ENCODE data around the gene UNK. TPM values are rescaled to one million over a fixed set of nuclear protein-coding genes. Genes with fewer than 3 reads are reported as not detected.
A peak's percentile ranks its signal among the peaks of the same experiment; 100 is the strongest.

Gene UNK
- total and polyA plus RNA-seq, 2 of the 13 experiments (the other 11 are each of a cell fraction or from before 2014, with no cell fraction given) = 31.6 to 33.0 TPM

DNA sequence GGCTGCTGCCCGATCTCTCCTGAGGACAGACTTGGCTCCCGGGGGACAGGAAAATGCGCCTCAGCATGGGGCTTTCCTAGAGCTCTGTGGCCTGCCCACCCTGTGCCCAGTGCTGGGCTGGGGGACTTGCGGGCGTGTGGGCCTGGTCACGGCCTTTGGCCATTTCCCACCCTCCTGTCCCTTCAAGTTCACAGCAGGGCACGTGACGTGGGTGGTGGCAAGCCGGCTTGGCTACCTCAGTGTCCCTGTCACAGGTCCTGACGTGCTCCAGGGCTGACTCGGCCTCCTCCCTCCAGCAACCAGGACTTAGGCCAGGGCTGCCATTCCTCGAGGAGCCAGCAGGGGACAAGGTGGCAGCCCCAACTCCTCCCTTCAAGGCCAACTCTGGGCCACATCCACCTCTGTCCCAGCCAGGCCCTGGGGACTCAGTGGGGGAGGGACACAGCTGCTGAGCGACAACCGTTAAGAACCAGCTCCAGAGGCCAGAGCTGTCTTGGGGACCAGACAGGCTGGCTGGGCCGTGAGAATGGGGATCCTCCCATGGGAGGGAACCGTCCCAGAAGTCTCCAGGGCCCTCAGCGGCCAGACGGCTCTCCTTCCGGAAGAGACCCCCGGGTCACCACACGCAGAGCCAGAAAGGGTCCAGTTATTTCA, 60.6 kb downstream of the UNK start (continued):
- TF ChIP-seq, protein P1, sequence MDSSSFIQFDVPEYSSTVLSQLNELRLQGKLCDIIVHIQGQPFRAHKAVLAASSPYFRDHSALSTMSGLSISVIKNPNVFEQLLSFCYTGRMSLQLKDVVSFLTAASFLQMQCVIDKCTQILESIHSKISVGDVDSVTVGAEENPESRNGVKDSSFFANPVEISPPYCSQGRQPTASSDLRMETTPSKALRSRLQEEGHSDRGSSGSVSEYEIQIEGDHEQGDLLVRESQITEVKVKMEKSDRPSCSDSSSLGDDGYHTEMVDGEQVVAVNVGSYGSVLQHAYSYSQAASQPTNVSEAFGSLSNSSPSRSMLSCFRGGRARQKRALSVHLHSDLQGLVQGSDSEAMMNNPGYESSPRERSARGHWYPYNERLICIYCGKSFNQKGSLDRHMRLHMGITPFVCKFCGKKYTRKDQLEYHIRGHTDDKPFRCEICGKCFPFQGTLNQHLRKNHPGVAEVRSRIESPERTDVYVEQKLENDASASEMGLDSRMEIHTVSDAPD (CRISPR knock-in tag; IDR thresholded peaks at IDR 0.05) = no peak
- no peak for TF ChIP-seq GPN1 (CRISPR knock-in tag; IDR thresholded peaks at IDR 0.05; ENCODE audit: borderline replicate concordance)
- peak; percentile 82 for TF ChIP-seq RAD21 (CRISPR knock-in tag; IDR thresholded peaks at IDR 0.05)
- 0 out of 2 replicates have a peak, but pooled peaks have one; percentile 9 for TF ChIP-seq SIN3B (IDR thresholded peaks at IDR 0.05; ENCODE audit: low read length)
- TF ChIP-seq CEBPB (IDR thresholded peaks at IDR 0.05; ENCODE audit: borderline replicate concordance, low read depth, low read length) = no peak
- no peak for TF ChIP-seq KDM1A (CRISPR knock-in tag; IDR thresholded peaks at IDR 0.05)
- TF ChIP-seq RFXANK (CRISPR knock-in tag; IDR thresholded peaks at IDR 0.05) = no peak
- TF ChIP-seq, protein P2, sequence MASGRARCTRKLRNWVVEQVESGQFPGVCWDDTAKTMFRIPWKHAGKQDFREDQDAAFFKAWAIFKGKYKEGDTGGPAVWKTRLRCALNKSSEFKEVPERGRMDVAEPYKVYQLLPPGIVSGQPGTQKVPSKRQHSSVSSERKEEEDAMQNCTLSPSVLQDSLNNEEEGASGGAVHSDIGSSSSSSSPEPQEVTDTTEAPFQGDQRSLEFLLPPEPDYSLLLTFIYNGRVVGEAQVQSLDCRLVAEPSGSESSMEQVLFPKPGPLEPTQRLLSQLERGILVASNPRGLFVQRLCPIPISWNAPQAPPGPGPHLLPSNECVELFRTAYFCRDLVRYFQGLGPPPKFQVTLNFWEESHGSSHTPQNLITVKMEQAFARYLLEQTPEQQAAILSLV (CRISPR knock-in tag; IDR thresholded peaks at IDR 0.05; ENCODE audit: borderline replicate concordance) = peak; percentile 76; the same call in 1 of the 2 replicates
- no peak for TF ChIP-seq MLLT10 (CRISPR knock-in tag; IDR thresholded peaks at IDR 0.05)
- TF ChIP-seq MEIS2 (CRISPR knock-in tag; IDR thresholded peaks at IDR 0.05) = 0 out of 2 replicates have a peak, but pooled peaks have one; percentile 41
- TF ChIP-seq, protein P3, sequence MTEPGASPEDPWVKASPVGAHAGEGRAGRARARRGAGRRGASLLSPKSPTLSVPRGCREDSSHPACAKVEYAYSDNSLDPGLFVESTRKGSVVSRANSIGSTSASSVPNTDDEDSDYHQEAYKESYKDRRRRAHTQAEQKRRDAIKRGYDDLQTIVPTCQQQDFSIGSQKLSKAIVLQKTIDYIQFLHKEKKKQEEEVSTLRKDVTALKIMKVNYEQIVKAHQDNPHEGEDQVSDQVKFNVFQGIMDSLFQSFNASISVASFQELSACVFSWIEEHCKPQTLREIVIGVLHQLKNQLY (CRISPR knock-in tag; IDR thresholded peaks at IDR 0.05) = peak; percentile 51; the same call in 1 of the 2 replicates
- no peak for TF ChIP-seq MTA3 (CRISPR knock-in tag; IDR thresholded peaks at IDR 0.05)
- TF ChIP-seq, protein P4, sequence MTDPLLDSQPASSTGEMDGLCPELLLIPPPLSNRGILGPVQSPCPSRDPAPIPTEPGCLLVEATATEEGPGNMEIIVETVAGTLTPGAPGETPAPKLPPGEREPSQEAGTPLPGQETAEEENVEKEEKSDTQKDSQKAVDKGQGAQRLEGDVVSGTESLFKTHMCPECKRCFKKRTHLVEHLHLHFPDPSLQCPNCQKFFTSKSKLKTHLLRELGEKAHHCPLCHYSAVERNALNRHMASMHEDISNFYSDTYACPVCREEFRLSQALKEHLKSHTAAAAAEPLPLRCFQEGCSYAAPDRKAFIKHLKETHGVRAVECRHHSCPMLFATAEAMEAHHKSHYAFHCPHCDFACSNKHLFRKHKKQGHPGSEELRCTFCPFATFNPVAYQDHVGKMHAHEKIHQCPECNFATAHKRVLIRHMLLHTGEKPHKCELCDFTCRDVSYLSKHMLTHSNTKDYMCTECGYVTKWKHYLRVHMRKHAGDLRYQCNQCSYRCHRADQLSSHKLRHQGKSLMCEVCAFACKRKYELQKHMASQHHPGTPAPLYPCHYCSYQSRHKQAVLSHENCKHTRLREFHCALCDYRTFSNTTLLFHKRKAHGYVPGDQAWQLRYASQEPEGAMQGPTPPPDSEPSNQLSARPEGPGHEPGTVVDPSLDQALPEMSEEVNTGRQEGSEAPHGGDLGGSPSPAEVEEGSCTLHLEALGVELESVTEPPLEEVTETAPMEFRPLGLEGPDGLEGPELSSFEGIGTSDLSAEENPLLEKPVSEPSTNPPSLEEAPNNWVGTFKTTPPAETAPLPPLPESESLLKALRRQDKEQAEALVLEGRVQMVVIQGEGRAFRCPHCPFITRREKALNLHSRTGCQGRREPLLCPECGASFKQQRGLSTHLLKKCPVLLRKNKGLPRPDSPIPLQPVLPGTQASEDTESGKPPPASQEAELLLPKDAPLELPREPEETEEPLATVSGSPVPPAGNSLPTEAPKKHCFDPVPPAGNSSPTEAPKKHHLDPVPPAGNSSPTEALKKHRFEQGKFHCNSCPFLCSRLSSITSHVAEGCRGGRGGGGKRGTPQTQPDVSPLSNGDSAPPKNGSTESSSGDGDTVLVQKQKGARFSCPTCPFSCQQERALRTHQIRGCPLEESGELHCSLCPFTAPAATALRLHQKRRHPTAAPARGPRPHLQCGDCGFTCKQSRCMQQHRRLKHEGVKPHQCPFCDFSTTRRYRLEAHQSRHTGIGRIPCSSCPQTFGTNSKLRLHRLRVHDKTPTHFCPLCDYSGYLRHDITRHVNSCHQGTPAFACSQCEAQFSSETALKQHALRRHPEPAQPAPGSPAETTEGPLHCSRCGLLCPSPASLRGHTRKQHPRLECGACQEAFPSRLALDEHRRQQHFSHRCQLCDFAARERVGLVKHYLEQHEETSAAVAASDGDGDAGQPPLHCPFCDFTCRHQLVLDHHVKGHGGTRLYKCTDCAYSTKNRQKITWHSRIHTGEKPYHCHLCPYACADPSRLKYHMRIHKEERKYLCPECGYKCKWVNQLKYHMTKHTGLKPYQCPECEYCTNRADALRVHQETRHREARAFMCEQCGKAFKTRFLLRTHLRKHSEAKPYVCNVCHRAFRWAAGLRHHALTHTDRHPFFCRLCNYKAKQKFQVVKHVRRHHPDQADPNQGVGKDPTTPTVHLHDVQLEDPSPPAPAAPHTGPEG (CRISPR knock-in tag; IDR thresholded peaks at IDR 0.05) = peak; percentile 74; the same call in 1 of the 2 replicates
- no peak for TF ChIP-seq ZNF382 (CRISPR knock-in tag; IDR thresholded peaks at IDR 0.05; ENCODE audit: borderline replicate concordance)
- peak; percentile 80 for TF ChIP-seq PHF5A (CRISPR knock-in tag; IDR thresholded peaks at IDR 0.05; ENCODE audit: low read depth, unreplicated experiment)
- TF ChIP-seq, protein P5, sequence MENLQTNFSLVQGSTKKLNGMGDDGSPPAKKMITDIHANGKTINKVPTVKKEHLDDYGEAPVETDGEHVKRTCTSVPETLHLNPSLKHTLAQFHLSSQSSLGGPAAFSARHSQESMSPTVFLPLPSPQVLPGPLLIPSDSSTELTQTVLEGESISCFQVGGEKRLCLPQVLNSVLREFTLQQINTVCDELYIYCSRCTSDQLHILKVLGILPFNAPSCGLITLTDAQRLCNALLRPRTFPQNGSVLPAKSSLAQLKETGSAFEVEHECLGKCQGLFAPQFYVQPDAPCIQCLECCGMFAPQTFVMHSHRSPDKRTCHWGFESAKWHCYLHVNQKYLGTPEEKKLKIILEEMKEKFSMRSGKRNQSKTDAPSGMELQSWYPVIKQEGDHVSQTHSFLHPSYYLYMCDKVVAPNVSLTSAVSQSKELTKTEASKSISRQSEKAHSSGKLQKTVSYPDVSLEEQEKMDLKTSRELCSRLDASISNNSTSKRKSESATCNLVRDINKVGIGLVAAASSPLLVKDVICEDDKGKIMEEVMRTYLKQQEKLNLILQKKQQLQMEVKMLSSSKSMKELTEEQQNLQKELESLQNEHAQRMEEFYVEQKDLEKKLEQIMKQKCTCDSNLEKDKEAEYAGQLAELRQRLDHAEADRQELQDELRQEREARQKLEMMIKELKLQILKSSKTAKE (CRISPR knock-in tag; IDR thresholded peaks at IDR 0.05; ENCODE audit: borderline replicate concordance) = peak; percentile 52; the same call in 1 of the 2 replicates

Data from HepG2 (cell line).